ENCODE measurements around the gene SUPV3L1.

SUPV3L1 gene

GRCh38 chr10:69182005-69182404 lies 2.0 kb downstream of the SUPV3L1 start:
- no peak overlapping the region for H2AFZ ChIP-seq (ENCODE audit: low read length)
- H3K36me3 ChIP-seq (ENCODE audit: insufficient read depth, low read length): peaks cover 21% of the 10 kb centered on the region; the same call in 1 of the 2 replicates
- no peaks in the 10 kb centered on the region for H3K9me3 ChIP-seq (ENCODE audit: low read length)
- no peaks in the 10 kb centered on the region for H3K27me3 ChIP-seq (ENCODE audit: insufficient read depth, low read length)
- peaks cover 43% of the 10 kb centered on the region for H3K79me2 ChIP-seq (ENCODE audit: insufficient read depth, low read length)
- no peak overlapping the region for H3K9ac ChIP-seq (ENCODE audit: low read length)
- H3K4me1 ChIP-seq (ENCODE audit: insufficient read depth, low read length, severe bottlenecking): peaks cover 20% of the 10 kb centered on the region
- no peaks in the 10 kb centered on the region for H4K20me1 ChIP-seq (ENCODE audit: insufficient read depth, low read length)
- no peak overlapping the region for H3K4me3 ChIP-seq (ENCODE audit: low read depth, low read length, poor library complexity, severe bottlenecking)
- no peaks in the 10 kb centered on the region for H3K9me2 ChIP-seq (ENCODE audit: low read depth, low read length)
- TF ChIP-seq CTCF (IDR thresholded peaks at IDR 0.05; ENCODE audit: low read length) (no peak), EZH2 (IDR thresholded peaks at IDR 0.05; ENCODE audit: borderline replicate concordance, low read length) (no peak)
- no peak overlapping the region for H3K27ac ChIP-seq (ENCODE audit: low read depth, low read length, poor library complexity, severe bottlenecking)
- H3F3A ChIP-seq (ENCODE audit: insufficient read depth, low read length): no peaks in the 10 kb centered on the region
- no peak overlapping the region for H3K4me2 ChIP-seq (ENCODE audit: low read length)

- no peak overlapping the region for H3K27ac ChIP-seq (ENCODE audit: low read depth, low read length, poor library complexity, severe bottlenecking)
- no peaks in the 10 kb centered on the region for H4K20me1 ChIP-seq (ENCODE audit: insufficient read depth, low read length)
- H3K9me2 ChIP-seq (ENCODE audit: low read depth, low read length): no peaks in the 10 kb centered on the region
- H3F3A ChIP-seq (ENCODE audit: insufficient read depth, low read length): no peaks in the 10 kb centered on the region
- H2AFZ ChIP-seq (ENCODE audit: low read length): no peak overlapping the region
- no peak overlapping the region for H3K9ac ChIP-seq (ENCODE audit: low read length)
- H3K36me3 ChIP-seq (ENCODE audit: insufficient read depth, low read length): peaks cover 62% of the 10 kb centered on the region
- no peaks in the 10 kb centered on the region for H3K9me3 ChIP-seq (ENCODE audit: low read length)
- no peak overlapping the region for H3K4me3 ChIP-seq (ENCODE audit: low read depth, low read length, poor library complexity, severe bottlenecking)
- H3K4me2 ChIP-seq (ENCODE audit: low read length): no peak overlapping the region
- H3K4me1 ChIP-seq (ENCODE audit: insufficient read depth, low read length, severe bottlenecking): peaks cover 2% of the 10 kb centered on the region
- no peaks in the 10 kb centered on the region for H3K27me3 ChIP-seq (ENCODE audit: insufficient read depth, low read length)
- peaks cover 28% of the 10 kb centered on the region for H3K79me2 ChIP-seq (ENCODE audit: insufficient read depth, low read length)
- no peak for TF ChIP-seq CTCF (IDR thresholded peaks at IDR 0.05; ENCODE audit: low read length)
- no peak for TF ChIP-seq EZH2 (IDR thresholded peaks at IDR 0.05; ENCODE audit: borderline replicate concordance, low read length)
Observed at GRCh38 chr10:69186524-69186923, 6.5 kb downstream of the SUPV3L1 start.

GRCh38 chr10:69201045-69201444 lies 21.0 kb downstream of the SUPV3L1 start:
- Histone ChIP-seq H3K9ac (ENCODE audit: low read length) (no peak overlapping the region), H3K4me3 (ENCODE audit: low read depth, low read length, poor library complexity, severe bottlenecking) (no peak overlapping the region), H3K27ac (ENCODE audit: low read depth, low read length, poor library complexity, severe bottlenecking) (no peak overlapping the region), H3K4me2 (ENCODE audit: low read length) (no peak overlapping the region), H3K27me3 (ENCODE audit: insufficient read depth, low read length) (no peaks in the 10 kb centered on the region), H3F3A (ENCODE audit: insufficient read depth, low read length) (0 out of 2 replicates have a peak, but pooled peaks cover 3% of the 10 kb centered on the region), H3K36me3 (ENCODE audit: insufficient read depth, low read length) (peaks cover 70% of the 10 kb centered on the region), H3K4me1 (ENCODE audit: insufficient read depth, low read length, severe bottlenecking) (no peaks in the 10 kb centered on the region), H4K20me1 (ENCODE audit: insufficient read depth, low read length) (no peaks in the 10 kb centered on the region), H3K9me3 (ENCODE audit: low read length) (no peaks in the 10 kb centered on the region), H3K9me2 (ENCODE audit: low read depth, low read length) (no peaks in the 10 kb centered on the region), H3K79me2 (ENCODE audit: insufficient read depth, low read length) (no peaks in the 10 kb centered on the region), H2AFZ (ENCODE audit: low read length) (no peak overlapping the region)
- TF ChIP-seq CTCF (IDR thresholded peaks at IDR 0.05; ENCODE audit: low read length): no peak
- no peak for TF ChIP-seq EZH2 (IDR thresholded peaks at IDR 0.05; ENCODE audit: borderline replicate concordance, low read length)
